Mesodermal cell (in vitro differentiated cells): ENCODE data around the gene GCLM.
"Not testable (repeated sequence)": the region's sequence is repeated elsewhere in the genome, so short reads cannot be mapped to it uniquely, and the experiment has no call there.

Experiments used
- H3K27ac ChIP-seq: 2 replicates; pipeline ENCODE4 v1.7.0; 2013; ENCODE audit warnings: mild to moderate bottlenecking, low read depth, low read length, moderate library complexity; ENCODE audit not compliant: severe bottlenecking
- H3K36me3 ChIP-seq: 2 replicates; pipeline ENCODE4 v1.7.1; 2013; ENCODE audit warnings: mild to moderate bottlenecking, low read length, moderate library complexity; ENCODE audit not compliant: control insufficient read depth, insufficient read depth
- H3K4me1 ChIP-seq: one replicate; pipeline ENCODE4 v1.7.1; 2013; ENCODE audit warnings: mild to moderate bottlenecking, low read length; ENCODE audit not compliant: insufficient read depth, control insufficient read depth, poor library complexity, severe bottlenecking
- H3K4me3 ChIP-seq: 2 replicates; pipeline ENCODE4 v1.7.0; 2013; ENCODE audit warnings: low read length, control low read depth, mild to moderate bottlenecking; ENCODE audit not compliant: insufficient read depth, poor library complexity, severe bottlenecking; ENCODE audit errors: extremely low read depth
- H3K9me3 ChIP-seq: 2 replicates; pipeline ENCODE4 v1.7.1; 2013; ENCODE audit warnings: mild to moderate bottlenecking, low read length, moderate library complexity; ENCODE audit not compliant: control insufficient read depth
- WGBS, 2 experiments: methylation state at CpG; one replicate each; pipeline ENCODE4 v1.1.5; 2013; ENCODE audit warnings: missing lambda C conversion rate in 2 of 2; ENCODE audit not compliant: insufficient coverage in 2 of 2; 5-methylcytosine and 5-hydroxymethylcytosine counted together

GCLM gene

DNA sequence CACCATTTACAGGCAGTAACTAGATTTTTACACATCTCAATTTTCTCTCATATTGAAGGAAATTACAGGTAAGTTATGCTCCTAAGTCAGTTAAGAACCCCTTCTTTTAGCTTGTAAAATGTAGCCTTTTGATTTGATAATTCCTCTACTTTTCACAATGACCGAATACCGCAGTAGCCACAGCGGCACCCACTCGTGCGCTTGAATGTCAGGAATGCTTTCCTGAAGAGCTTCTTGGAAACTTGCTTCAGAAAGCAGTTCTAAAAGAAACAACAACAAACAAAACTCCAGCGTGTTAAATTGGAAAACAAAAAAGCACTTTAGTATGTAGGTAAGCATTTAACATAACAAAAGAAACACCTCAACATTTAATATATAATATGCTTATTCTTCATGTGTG lies 20.3 kb downstream of the GCLM start:
- H3K9me3 ChIP-seq, result no peaks in the 10 kb centered on the region
- 58% methylated on average over 4 of the region's 6 CpGs; no CpG with 5 or more reads in 1 of the 2 experiments for WGBS, 2 experiments
- H3K4me3 ChIP-seq, result no peak overlapping the region
- H3K36me3 ChIP-seq, result peaks cover 22% of the 10 kb centered on the region
- no peak overlapping the region for H3K27ac ChIP-seq
- H3K4me1 ChIP-seq, result peaks cover 6% of the 10 kb centered on the region

DNA sequence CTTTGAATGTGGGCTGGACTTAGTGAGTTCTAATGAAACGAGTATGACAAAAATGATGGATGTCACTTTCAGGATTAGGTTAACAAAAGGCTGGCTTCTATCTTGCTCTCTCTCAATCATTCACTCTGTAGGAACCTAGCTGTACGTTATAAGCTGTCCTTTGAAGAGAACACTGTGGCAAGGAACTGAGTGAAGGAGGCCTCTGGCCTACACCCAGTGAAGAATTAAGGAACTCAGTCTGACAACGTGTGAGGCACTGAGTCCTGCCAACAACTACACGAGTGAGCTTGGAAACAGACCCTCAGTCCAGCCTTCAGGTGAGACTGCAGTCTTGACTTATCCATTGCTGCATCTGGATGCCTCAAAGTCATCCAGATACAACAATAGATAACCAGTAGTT lies 27.0 kb downstream of the GCLM start:
- H3K4me3 ChIP-seq, result no peak overlapping the region
- H3K9me3 ChIP-seq, result no peaks in the 10 kb centered on the region
- 60 to 85% methylated on average over 1 to 4 of the region's 4 CpGs for WGBS, 2 experiments
- peaks cover 8% of the 10 kb centered on the region for H3K4me1 ChIP-seq
- H3K27ac ChIP-seq, result no peak overlapping the region
- H3K36me3 ChIP-seq, result peaks cover 12% of the 10 kb centered on the region

DNA sequence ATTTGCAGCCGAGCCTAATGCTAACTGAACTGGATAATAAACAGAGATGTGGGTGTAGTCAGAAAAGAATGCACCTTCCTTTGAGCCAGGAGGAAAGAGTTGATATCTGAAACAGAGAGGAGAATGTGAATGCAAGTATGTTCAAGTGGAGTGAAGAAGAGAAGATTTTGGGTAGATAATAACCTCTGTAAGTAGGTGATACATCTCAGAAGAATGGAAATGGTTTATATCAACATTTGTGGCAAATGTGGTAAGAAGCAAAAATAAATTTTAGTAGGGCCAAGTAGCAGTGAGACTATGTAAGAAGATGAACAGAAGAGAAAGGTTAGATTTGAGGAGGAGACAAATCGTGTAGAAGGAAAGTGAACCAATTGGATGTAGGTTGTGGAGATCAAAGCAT lies 28.5 kb downstream of the GCLM start:
- H3K4me3 ChIP-seq, result no peak overlapping the region
- H3K4me1 ChIP-seq, result peaks cover 17% of the 10 kb centered on the region
- no peaks in the 10 kb centered on the region for H3K9me3 ChIP-seq
- H3K36me3 ChIP-seq, result peaks cover 23% of the 10 kb centered on the region
- no peak overlapping the region for H3K27ac ChIP-seq
- WGBS, 2 experiments, result 80 to 100% methylated on average over 1 of the region's 2 CpGs

DNA sequence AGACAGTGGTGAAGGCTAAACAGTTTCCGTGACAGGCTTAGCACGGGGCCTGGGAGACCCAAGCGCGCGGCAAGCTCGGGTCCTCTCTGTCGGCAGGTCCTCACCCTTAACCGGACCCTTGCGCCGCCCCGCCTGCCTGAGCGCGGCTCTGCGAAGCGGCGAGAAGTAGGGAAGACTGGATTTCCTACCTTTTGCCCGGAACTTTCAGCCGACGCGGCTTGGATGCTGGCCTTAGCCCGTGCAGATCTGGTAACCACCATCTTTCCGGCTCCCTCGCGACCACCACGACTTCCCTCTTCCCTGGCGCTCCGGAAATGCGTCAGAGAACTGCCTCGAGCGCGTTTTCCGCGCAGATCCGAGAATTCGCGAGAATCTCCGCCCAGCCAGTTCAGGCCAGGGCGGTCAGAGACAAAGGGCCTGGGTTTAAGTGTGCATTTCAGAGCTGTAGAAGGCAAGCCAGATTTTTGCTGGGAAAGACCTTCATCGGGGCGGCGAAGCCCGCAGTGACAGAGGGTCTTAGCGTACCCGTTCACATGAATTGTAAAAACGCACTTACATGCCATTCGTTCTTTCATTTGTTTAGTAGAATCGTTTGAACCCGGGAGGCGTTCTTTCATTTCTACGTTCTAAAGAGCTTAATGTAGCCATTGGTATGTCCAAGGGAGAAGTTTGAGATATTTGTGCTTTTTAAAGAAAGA lies 30.2 kb downstream of the GCLM start, which contains the start of gene DNTTIP2:
DNTTIP2 (minus strand) TSS at position 318 of the 698 bp plus-strand sequence; CDS start at position 260, 58 bp downstream.
- WGBS, 2 experiments, result 3 to 5% methylated on average over 31 to 35 of the region's 50 CpGs

DNA sequence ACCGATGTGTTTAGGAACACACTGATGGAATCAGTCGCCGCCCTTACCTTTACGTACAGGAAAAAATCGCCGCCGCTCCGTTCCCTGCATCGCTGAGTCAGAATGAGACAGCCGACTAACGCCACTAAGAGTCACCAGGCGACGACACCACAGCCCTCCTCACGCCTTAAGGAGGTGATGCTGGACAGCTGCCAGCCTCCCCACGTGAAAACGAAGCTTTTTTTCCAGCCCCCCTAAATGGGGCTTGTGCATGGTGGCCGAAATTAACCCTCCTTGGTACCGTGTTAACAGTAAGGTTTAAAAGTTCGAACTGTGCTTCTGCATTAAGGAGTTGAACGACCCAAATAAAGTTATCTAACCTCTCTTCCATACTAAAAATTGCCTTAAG lies 30.7 kb downstream of the GCLM start:
- H3K36me3 ChIP-seq, result peaks cover 45% of the 10 kb centered on the region
- peak overlapping the region; percentile 80 for H3K4me3 ChIP-seq
- H3K27ac ChIP-seq, result peak overlapping the region; percentile 98
- H3K4me1 ChIP-seq, result peaks cover 17% of the 10 kb centered on the region
- H3K9me3 ChIP-seq, result no peaks in the 10 kb centered on the region
- 0 to 1% methylated on average over 12 to 14 of the region's 20 CpGs for WGBS, 2 experiments

More for the DNA sequence above, 30.2 kb downstream of the GCLM start, which contains the start of gene DNTTIP2:
- Histone ChIP-seq H3K9me3 (no peaks in the 10 kb centered on the region), H3K36me3 (peaks cover 39% of the 10 kb centered on the region), H3K4me1 (peaks cover 17% of the 10 kb centered on the region), H3K27ac (peak within 1 kb of the TSS; percentile 98), H3K4me3 (peak within 1 kb of the TSS; percentile 80)

DNA sequence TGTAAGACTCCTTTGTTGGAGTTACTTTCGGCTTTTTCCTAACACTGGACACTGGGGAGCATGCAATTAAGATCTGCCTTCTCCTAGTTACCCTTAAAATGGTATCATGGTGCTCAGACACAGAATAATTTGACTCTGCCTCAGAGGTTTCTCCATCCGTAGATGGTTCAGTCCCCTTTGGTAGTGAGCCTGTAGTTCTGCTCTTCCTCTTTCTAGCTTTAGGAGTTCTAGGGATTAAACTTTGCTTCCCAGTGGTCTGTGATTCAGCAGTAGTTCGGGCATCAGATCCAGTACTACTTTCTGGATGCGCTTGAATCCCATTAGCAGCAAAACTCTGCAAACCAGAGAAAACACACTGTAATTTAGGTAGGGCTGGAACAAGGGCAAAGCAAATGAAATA lies 31.7 kb downstream of the GCLM start:
- WGBS, 2 experiments, result 77 to 96% methylated on average over 1 to 4 of the region's 4 CpGs
- H3K4me1 ChIP-seq, result peaks cover 17% of the 10 kb centered on the region
- H3K9me3 ChIP-seq, result no peaks in the 10 kb centered on the region
- peak overlapping the region; percentile 80 for H3K4me3 ChIP-seq
- H3K36me3 ChIP-seq, result peaks cover 53% of the 10 kb centered on the region
- H3K27ac ChIP-seq, result no peak overlapping the region

DNA sequence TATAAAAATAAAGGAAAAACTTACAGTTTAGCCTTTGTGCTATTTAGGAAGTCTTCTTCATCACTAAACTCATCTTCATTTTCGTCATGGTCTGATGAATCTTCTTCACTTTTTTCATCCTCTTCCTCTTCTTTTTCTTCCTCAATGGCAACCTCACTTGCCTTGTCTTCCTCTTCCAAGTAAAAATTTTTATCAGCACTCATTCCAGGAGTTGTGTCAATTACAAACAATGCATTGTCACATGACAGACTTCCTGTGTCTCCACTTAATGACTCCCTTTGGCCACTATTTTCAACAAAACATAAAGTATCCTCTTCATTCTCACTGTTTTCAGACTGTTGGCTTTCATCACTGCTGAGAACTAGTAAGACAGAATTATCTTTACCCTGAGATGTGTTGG lies 33.0 kb downstream of the GCLM start:
- no peaks in the 10 kb centered on the region for H3K9me3 ChIP-seq
- H3K27ac ChIP-seq, result no peak overlapping the region
- H3K4me1 ChIP-seq, result peaks cover 17% of the 10 kb centered on the region
- no peak overlapping the region for H3K4me3 ChIP-seq
- WGBS, 2 experiments, result 83 to 93% methylated on average over 1 of the region's 1 CpG
- peaks cover 66% of the 10 kb centered on the region for H3K36me3 ChIP-seq

DNA sequence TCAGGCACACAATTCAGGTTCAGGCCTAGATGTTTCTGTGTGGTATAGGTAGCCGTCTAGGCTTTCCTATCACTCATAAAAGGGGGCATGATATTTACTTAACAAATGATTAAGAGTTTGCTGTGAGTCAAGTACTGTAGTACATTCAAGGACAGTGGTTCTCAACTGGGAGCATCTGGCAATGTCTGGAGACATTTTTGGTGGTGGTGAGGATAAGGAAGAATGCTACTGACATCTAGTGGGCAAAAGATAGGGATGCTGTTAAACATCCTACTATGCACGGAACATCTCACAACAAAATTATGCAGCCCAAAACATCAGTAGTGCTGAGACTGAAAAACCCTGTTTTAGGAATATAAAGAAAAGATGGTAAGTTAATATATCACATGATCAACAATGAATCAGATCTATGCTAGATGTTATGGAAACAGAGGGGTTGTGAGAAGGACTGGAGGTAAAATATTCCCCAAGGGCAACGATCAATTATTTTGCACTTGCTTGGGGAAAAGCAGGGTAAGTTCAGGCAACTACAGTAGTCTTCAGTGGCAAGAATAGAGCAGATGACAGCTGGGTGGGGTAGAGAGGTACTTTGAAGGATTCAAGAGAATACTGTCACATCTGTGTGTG lies 35.1 kb downstream of the GCLM start:
- peaks cover 87% of the 10 kb centered on the region for H3K36me3 ChIP-seq
- H3K4me3 ChIP-seq, result no peak overlapping the region
- no peak overlapping the region for H3K27ac ChIP-seq
- peaks cover 17% of the 10 kb centered on the region for H3K4me1 ChIP-seq
- 93 to 100% methylated on average over 1 of the region's 3 CpGs for WGBS, 2 experiments
- H3K9me3 ChIP-seq, result no peaks in the 10 kb centered on the region

DNA sequence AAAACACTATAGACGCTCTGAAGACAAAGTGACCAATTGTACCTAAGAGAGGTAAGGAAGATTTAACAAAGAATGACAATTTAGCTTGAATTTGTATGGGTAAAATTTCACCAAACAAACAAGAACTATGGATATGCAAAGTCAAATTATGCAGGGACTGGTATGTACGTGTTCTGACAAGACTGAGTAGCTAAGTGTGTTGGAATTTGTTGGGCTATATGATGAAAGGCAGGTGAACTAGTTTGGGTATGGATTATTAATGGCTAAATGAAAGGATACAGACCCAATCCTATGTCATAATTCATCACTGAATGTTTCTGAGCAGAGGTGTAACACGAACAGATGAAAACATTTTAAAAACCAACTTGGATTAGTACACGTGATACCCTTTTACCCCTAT lies 37.9 kb downstream of the GCLM start:
- no peak overlapping the region for H3K27ac ChIP-seq
- H3K36me3 ChIP-seq, result peaks cover 91% of the 10 kb centered on the region
- H3K4me3 ChIP-seq, result no peak overlapping the region
- peaks cover 1% of the 10 kb centered on the region for H3K4me1 ChIP-seq
- 100% methylated on average over 1 of the region's 4 CpGs; no CpG with 5 or more reads in 1 of the 2 experiments for WGBS, 2 experiments
- no peaks in the 10 kb centered on the region for H3K9me3 ChIP-seq

DNA sequence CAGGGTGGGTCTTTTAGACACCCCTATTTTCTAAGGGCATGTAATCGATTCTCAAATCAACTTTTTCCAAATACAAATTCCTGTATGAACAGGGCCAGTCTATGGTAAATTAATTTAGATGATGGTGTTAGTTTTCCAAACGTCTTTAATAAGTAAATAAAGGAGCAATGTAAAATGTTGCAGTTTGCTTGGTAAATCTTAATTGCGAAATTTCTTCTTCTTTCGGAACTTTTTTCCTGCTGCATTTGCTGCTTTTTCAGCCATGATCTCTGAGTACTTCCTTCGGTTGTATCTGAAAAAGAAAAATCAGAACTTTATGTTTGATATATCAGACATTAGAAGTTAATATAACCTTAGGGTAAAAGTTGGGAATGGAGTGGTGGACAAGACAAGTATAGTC lies 39.6 kb downstream of the GCLM start:
- Histone ChIP-seq H3K27ac (no peak overlapping the region), H3K4me3 (no peak overlapping the region), H3K9me3 (no peaks in the 10 kb centered on the region), H3K4me1 (no peaks in the 10 kb centered on the region), H3K36me3 (peaks cover 75% of the 10 kb centered on the region)
- WGBS, 2 experiments, result 100% methylated on average over 2 to 3 of the region's 5 CpGs

DNA sequence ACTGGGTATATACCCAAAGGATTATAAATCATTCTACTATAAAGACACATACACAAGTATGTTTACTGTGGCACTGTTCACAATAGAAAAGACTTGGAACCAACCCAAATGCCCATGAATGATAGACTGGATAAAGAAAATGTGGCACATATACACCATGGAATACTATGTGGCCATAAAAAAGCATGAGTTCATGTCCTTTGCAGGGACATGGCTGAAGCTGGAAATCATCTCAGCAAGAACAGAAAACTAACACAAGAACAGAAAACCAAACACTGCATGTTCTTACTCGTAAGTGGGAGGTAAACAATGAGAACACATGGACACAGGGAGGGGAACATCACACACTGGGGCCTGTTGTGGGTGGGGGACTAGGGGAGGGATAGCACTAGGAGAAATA lies 40.7 kb downstream of the GCLM start:
- peaks cover 63% of the 10 kb centered on the region for H3K36me3 ChIP-seq
- H3K27ac ChIP-seq, H3K4me1 ChIP-seq, H3K4me3 ChIP-seq, H3K9me3 ChIP-seq: not testable (repeated sequence)
- WGBS, 2 experiments, result no CpG with 5 or more reads among the region's 1 CpG
